Stimulated activated CD8-positive, alpha-beta memory T cell treated with anti-CD3 and anti-CD28 coated beads, Interleukin-7, amount 100 ng/mL, for 48 hours (primary cell): Measurements from ENCODE around the gene CDH4.

ENCODE experiments used
- DNase-seq, 2 donors: peaks; one replicate each; pipeline ENCODE4 v3.0.0-alpha.2; 2020; ENCODE audit warnings: low read depth in 1 of 2; ENCODE audit errors: extremely low read depth in 1 of 2

Gene CDH4

GRCh38 chr20:61911824-61912223, 659.8 kb downstream of the CDH4 start:
- no peak for DNase-seq

- no peak for DNase-seq
These were observed 660.8 kb downstream of the CDH4 start for GRCh38 chr20:61912665-61913422.

GRCh38 chr20:61913423-61914225, 661.6 kb downstream of the CDH4 start:
- no peak for DNase-seq

GRCh38 chr20:61915101-61915500, 663.0 kb downstream of the CDH4 start:
- no peak for DNase-seq

GRCh38 chr20:61916318-61916891, 664.3 kb downstream of the CDH4 start:
- DNase-seq = no peak

GRCh38 chr20:61917474-61918145, 665.5 kb downstream of the CDH4 start:
- no peak for DNase-seq

- DNase-seq = no peak
These were observed 666.5 kb downstream of the CDH4 start for GRCh38 chr20:61918548-61918947.

- no peak for DNase-seq
These were observed 667.2 kb downstream of the CDH4 start for GRCh38 chr20:61919239-61919638.

- DNase-seq = no peak
These were observed 667.8 kb downstream of the CDH4 start for GRCh38 chr20:61919675-61920365.

- DNase-seq = no peak
These were observed 670.4 kb downstream of the CDH4 start for GRCh38 chr20:61922411-61922810.

GRCh38 chr20:61922936-61923335, 670.9 kb downstream of the CDH4 start:
- no peak for DNase-seq

GRCh38 chr20:61923371-61924166, 671.5 kb downstream of the CDH4 start:
- no peak for DNase-seq

- DNase-seq = no peak
These were observed 672.3 kb downstream of the CDH4 start for GRCh38 chr20:61924211-61924857.

- no peak for DNase-seq
These were observed 672.9 kb downstream of the CDH4 start for GRCh38 chr20:61924858-61925554.

GRCh38 chr20:61925555-61926252, 673.6 kb downstream of the CDH4 start:
- DNase-seq = no peak

GRCh38 chr20:61926253-61926613, 674.2 kb downstream of the CDH4 start:
- no peak for DNase-seq

- no peak for DNase-seq
These were observed 674.7 kb downstream of the CDH4 start for GRCh38 chr20:61926796-61927192.

- DNase-seq = no peak
These were observed 675.2 kb downstream of the CDH4 start for GRCh38 chr20:61927193-61927825.
